ENCODE data around the gene RANBP3. TPM values are rescaled to one million over a fixed set of nuclear protein-coding genes. Genes with fewer than 3 reads are reported as not detected.

The RANBP3 gene
- total RNA-seq, 4 donors from 2014 or later: 55.6 to 85.0 (median 78.0) TPM

GRCh38 chr19:5953030-5953589 is 24.8 kb downstream of the RANBP3 start:
- Histone ChIP-seq H3K27me3 (no peaks in the 10 kb centered on the region), H3K4me1 (peaks cover 59% of the 10 kb centered on the region), H3K36me3 (peaks cover 11% of the 10 kb centered on the region), H3K27ac (no peak overlapping the region), H3K9me3 (no peaks in the 10 kb centered on the region), H3K4me3 (no peak overlapping the region)
- 76% methylated on average over 5 of the region's 5 CpGs for WGBS
- TF ChIP-seq, protein P1, sequence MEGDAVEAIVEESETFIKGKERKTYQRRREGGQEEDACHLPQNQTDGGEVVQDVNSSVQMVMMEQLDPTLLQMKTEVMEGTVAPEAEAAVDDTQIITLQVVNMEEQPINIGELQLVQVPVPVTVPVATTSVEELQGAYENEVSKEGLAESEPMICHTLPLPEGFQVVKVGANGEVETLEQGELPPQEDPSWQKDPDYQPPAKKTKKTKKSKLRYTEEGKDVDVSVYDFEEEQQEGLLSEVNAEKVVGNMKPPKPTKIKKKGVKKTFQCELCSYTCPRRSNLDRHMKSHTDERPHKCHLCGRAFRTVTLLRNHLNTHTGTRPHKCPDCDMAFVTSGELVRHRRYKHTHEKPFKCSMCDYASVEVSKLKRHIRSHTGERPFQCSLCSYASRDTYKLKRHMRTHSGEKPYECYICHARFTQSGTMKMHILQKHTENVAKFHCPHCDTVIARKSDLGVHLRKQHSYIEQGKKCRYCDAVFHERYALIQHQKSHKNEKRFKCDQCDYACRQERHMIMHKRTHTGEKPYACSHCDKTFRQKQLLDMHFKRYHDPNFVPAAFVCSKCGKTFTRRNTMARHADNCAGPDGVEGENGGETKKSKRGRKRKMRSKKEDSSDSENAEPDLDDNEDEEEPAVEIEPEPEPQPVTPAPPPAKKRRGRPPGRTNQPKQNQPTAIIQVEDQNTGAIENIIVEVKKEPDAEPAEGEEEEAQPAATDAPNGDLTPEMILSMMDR (IDR thresholded peaks at IDR 0.05): no peak
- TF ChIP-seq EP300 (IDR thresholded peaks at IDR 0.05) (no peak), POLR2AphosphoS5 (IDR thresholded peaks at IDR 0.05) (no peak), POLR2A (IDR thresholded peaks at IDR 0.05) (no peak)
- no peak for DNase-seq (ENCODE audit: low spot score in 2 of 2)

DNA sequence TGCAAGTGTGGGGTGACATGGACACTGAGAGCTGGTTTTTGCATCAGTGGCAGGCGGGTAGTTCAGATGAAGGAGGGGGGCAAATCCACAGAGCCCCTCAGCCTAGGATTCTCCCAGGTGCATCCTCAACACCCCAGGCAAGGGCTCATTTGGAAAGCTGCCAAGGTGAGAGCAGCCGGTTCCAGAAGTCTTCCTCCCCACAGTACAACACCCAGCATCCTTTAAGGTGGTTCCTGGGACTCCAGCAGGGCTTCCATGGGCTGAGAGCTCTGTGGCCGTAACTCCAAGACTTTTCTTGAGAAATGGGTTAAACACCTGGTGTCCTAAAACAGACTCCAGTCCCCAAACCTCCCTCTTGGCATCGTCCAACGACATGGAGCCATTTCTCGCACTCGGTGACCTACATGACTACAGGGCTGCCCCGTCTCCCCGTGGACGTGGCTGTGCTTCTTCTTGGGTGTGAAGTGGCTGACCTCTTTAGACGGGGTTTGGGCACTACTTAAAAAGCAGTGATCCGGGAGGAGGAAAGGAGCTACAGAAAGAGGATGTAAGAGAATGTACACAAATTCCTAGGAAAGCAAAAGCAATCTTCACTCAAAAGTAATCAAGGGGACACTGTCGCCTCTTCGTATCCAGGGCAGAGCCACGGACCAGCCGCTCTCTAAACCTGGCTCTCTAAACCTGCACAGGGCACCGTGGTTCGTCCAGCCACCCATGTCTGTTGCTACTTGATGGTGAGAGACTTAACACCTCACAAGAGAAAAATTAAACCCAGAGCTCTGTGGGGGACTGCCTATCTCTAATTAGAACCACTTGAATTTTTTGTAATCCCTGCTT is 25.5 kb downstream of the RANBP3 start:
- Histone ChIP-seq H3K4me1 (peaks cover 65% of the 10 kb centered on the region), H3K4me3 (no peak overlapping the region), H3K27me3 (no peaks in the 10 kb centered on the region), H3K36me3 (peaks cover 5% of the 10 kb centered on the region), H3K27ac (peak overlapping the region; percentile 16), H3K9me3 (no peaks in the 10 kb centered on the region)
- WGBS: 70% methylated on average over 18 of the region's 18 CpGs
- DNase-seq (ENCODE audit: low spot score in 2 of 2): no peak
- TF ChIP-seq, protein P1 (IDR thresholded peaks at IDR 0.05): no peak
- TF ChIP-seq EP300 (IDR thresholded peaks at IDR 0.05) (no peak), POLR2A (IDR thresholded peaks at IDR 0.05) (no peak), POLR2AphosphoS5 (IDR thresholded peaks at IDR 0.05) (no peak)

DNA sequence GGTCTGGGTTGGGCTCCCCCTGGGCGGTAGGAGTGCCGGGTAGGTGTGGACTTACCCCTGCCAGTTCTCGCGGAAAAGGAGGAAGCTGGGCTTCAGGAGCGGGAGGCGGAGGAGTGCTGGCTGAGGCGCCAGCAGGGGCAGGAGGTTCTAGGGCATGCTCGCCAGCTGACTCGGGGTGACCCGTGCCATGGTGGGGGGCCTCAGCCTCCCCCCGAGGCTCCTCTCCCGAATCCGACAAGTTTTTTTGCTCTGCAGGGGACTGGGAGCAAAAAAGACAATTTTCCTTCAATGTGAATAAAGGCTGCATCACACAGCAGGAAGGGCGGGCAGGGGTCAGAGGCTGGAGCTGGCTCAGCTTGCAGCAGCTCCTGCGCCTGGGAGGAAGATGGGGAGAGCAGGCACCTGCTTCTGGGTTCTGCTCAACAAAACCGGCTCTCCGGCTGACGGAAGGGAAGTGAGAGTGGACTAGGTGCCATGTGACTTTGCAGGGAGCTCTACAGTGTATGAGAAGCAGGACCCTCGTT is 26.5 kb downstream of the RANBP3 start:
- no peak for DNase-seq (ENCODE audit: low spot score in 2 of 2)
- H3K4me3 ChIP-seq: no peak overlapping the region
- no peaks in the 10 kb centered on the region for H3K27me3 ChIP-seq
- peak overlapping the region; percentile 18 for H3K27ac ChIP-seq
- H3K9me3 ChIP-seq: no peaks in the 10 kb centered on the region
- peaks cover 68% of the 10 kb centered on the region for H3K4me1 ChIP-seq
- WGBS: 43% methylated on average over 15 of the region's 19 CpGs
- peaks cover 5% of the 10 kb centered on the region for H3K36me3 ChIP-seq
- TF ChIP-seq, protein P1 (IDR thresholded peaks at IDR 0.05): no peak
- TF ChIP-seq POLR2A (IDR thresholded peaks at IDR 0.05) (no peak), POLR2AphosphoS5 (IDR thresholded peaks at IDR 0.05) (no peak), EP300 (IDR thresholded peaks at IDR 0.05) (no peak)

DNA sequence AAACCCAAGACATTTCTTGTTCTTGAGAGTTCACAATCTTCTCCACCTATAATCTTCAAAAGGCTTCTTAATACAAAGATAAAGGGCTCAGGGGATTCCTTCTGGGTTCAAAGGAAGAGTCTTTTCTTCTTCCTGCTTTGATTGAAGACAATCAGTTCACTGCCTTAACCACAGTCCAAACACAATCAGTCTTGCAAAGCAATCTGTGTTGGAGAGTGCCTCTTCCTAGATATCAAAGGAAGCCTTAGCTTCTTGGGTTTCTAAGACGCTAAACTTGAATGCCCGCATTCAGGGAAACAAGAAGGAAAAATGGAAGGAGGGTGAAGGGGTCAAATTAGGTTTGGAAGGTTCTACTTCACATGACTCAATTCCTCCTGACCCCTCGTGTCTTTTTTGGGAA is 27.2 kb downstream of the RANBP3 start:
- TF ChIP-seq EP300 (IDR thresholded peaks at IDR 0.05): no peak
- no peak for TF ChIP-seq POLR2AphosphoS5 (IDR thresholded peaks at IDR 0.05)
- TF ChIP-seq POLR2A (IDR thresholded peaks at IDR 0.05): no peak
- TF ChIP-seq, protein P1 (IDR thresholded peaks at IDR 0.05): no peak
- no peak overlapping the region for H3K27ac ChIP-seq

DNA sequence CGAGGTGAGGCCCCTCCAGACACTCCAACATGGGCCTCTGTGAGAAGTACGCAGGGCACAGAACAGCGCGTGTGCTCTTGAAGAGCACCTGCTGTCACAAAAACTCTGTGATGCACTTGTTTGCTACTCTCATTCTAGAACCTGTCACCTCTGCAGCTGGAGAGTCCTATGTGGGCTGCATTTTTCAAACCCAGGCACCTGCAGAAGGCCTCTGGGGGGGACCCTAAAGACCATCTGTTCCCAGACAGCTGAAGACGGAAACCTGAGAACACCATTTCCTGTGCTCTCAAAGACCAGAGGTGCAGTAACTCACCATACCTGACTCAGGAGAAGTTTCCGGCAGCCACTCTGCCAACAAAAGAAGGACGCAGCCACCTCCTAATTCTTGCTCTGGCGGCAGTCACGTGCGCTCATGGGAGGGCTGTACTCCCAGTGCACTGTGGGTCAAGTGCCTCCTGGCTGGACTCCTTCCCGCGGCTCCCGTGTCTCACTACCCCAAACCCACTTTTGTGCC is 28.1 kb downstream of the RANBP3 start:
- H3K36me3 ChIP-seq: peaks cover 10% of the 10 kb centered on the region
- no peak overlapping the region for H3K4me3 ChIP-seq
- no peak for TF ChIP-seq EP300 (IDR thresholded peaks at IDR 0.05)
- TF ChIP-seq, protein P1 (IDR thresholded peaks at IDR 0.05): no peak
- TF ChIP-seq POLR2AphosphoS5 (IDR thresholded peaks at IDR 0.05): no peak
- no peak for TF ChIP-seq POLR2A (IDR thresholded peaks at IDR 0.05)
- H3K4me1 ChIP-seq: peaks cover 63% of the 10 kb centered on the region
- H3K9me3 ChIP-seq: no peaks in the 10 kb centered on the region
- DNase-seq (ENCODE audit: low spot score in 2 of 2): no peak
- 94% methylated on average over 11 of the region's 13 CpGs for WGBS
- H3K27me3 ChIP-seq: no peaks in the 10 kb centered on the region
- no peak overlapping the region for H3K27ac ChIP-seq

More for the DNA sequence above, 27.2 kb downstream of the RANBP3 start:
- DNase-seq (ENCODE audit: low spot score in 2 of 2): no peak
- WGBS: 62% methylated on average over 3 of the region's 3 CpGs
- Histone ChIP-seq H3K4me1 (peaks cover 68% of the 10 kb centered on the region), H3K27me3 (no peaks in the 10 kb centered on the region), H3K36me3 (peaks cover 10% of the 10 kb centered on the region), H3K4me3 (no peak overlapping the region), H3K9me3 (no peaks in the 10 kb centered on the region)
